Epithelial cell of esophagus (primary cell): ENCODE data around the gene DGKG.

ENCODE experiments used
- DNase-seq: peaks from one replicate; pipeline ENCODE4 v3.0.0; 2010; ENCODE audit warnings: low read depth
- H3K4me3 ChIP-seq: 2 replicates; pipeline ENCODE4 v1.5.1; 2011; ENCODE audit warnings: mild to moderate bottlenecking, low read length, control low read depth
- CTCF ChIP-seq: IDR thresholded peaks from 2 replicates; pipeline ENCODE4 v1.5.1; 2011; ENCODE audit warnings: low read depth, mild to moderate bottlenecking, low read length, control low read depth, inconsistent platforms; ENCODE audit not compliant: insufficient read depth; ENCODE audit errors: missing control alignments

Gene DGKG

GRCh38 chr3:186150041-186150830, 211.8 kb downstream of the DGKG start:
- no peak for DNase-seq
- H3K4me3 ChIP-seq: no peak overlapping the region
- TF ChIP-seq CTCF: no peak

DNA sequence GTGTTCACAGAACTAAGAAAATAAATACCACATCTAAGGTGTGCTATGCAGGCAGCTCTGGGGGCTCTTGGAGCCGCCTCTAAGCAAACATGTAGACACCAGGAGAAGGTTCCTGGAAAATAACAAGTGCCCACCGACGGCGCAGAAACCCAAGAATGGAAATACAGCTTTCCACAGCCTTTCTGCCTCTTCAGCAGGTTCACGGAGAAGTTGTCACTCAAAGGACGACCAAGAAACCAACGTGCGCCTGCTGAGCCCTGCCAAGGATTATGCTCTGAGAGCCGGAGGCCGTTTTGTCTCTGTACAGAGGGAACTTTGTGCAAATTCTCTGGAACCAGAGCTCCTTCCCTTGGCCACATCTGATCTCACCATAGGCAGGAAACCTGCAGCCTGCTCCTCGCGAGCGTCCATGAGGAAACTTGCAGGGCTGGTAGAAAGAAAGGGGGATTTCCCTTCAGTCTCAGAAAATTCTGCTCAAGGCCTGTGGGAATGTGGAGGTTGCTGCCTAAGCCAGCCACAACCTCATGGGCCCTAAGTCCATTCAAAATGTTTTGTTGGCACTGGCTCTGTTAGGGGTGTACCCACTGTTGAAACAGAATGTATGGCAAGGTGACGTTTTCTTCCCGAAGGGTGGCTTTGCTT, 212.6 kb downstream of the DGKG start:
- no peak for DNase-seq
- no peak for TF ChIP-seq CTCF
- H3K4me3 ChIP-seq: no peak overlapping the region

DNA sequence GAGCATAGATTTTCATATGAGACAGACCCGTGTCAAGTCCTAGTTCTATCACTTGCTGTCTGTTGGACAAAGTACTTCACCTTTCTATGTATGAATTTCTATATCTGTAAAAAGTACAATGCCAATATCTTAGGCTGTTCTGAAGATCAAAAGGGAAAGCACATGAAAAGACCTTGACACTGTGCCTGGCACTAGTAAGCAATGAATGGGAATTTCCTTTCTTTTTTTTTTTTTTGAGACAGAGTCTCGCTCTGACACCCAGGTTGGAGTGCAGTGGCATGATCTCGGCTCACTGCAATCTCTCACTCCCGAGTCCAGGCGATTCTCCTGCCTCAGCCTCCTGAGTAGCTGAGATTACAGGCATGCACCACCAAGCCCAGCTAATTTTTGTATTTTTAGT, 217.8 kb downstream of the DGKG start:
- DNase-seq: no peak
- H3K4me3 ChIP-seq: no peak overlapping the region
- TF ChIP-seq CTCF: no peak

DNA sequence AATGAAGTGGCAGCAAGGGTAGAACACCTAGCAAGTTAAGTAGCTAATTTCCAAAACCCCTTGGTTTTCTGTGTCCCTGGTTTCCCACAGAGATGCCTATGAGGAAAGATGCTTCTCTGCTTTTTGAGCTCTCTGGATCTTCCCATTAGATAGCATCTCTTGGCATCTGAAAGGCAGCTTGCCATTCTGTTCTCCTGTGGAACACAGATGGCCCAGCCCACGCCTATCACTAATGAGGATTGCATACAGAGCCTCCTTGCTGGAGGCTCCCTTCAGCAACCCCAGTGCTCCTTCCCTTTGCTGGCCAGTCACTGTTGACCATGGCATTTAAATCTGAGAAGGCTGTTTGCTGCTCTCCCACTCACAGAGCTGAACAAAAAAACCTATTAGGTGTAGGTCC, 218.8 kb downstream of the DGKG start:
- no peak for TF ChIP-seq CTCF
- no peak overlapping the region for H3K4me3 ChIP-seq
- DNase-seq: no peak

GRCh38 chr3:186142393-186142932, 219.6 kb downstream of the DGKG start:
- TF ChIP-seq CTCF: no peak
- no peak for DNase-seq

GRCh38 chr3:186141790-186142189, 220.2 kb downstream of the DGKG start:
- H3K4me3 ChIP-seq: no peak overlapping the region

More at GRCh38 chr3:186142393-186142932, 219.6 kb downstream of the DGKG start:
- no peak overlapping the region for H3K4me3 ChIP-seq

More at GRCh38 chr3:186141790-186142189, 220.2 kb downstream of the DGKG start:
- no peak for DNase-seq
- TF ChIP-seq CTCF: no peak
